H9 (cell line): ENCODE data around the gene GPR87. TPM values are rescaled to one million over a fixed set of nuclear protein-coding genes. Genes with fewer than 3 reads are reported as not detected.
A peak's percentile ranks its signal among the peaks of the same experiment; 100 is the strongest.

Source experiments
- DNase-seq: peaks from one replicate; pipeline ENCODE4 v3.0.0-alpha.2; 2017
- H2AFZ ChIP-seq: one replicate; pipeline ENCODE4 v1.6.1; 2013; ENCODE audit warnings: mild to moderate bottlenecking, low read length, control low read depth, moderate library complexity
- H2AK5ac ChIP-seq: 2 replicates; pipeline ENCODE4 v1.6.1; 2013; ENCODE audit warnings: low read length, control low read depth, mixed read lengths; ENCODE audit not compliant: insufficient read length
- H2BK120ac ChIP-seq: one replicate; pipeline ENCODE4 v1.6.1; 2013; ENCODE audit warnings: low read depth, mild to moderate bottlenecking, low read length, control low read depth, inconsistent platforms; ENCODE audit not compliant: poor library complexity, severe bottlenecking
- H2BK12ac ChIP-seq: 2 replicates; pipeline ENCODE4 v1.6.1; 2013; ENCODE audit warnings: low read length, control low read depth, mixed read lengths, low read depth; ENCODE audit not compliant: insufficient read length
- H2BK15ac ChIP-seq: 2 replicates; pipeline ENCODE4 v1.6.1; 2013; ENCODE audit warnings: low read depth, low read length, control low read depth
- H2BK20ac ChIP-seq: one replicate; pipeline ENCODE4 v1.6.1; 2013; ENCODE audit warnings: low read depth, mild to moderate bottlenecking, low read length, control low read depth, inconsistent platforms; ENCODE audit not compliant: poor library complexity, severe bottlenecking
- H2BK5ac ChIP-seq: 2 replicates; pipeline ENCODE4 v1.6.1; 2013; ENCODE audit warnings: low read length, control low read depth, mixed read lengths; ENCODE audit not compliant: insufficient read length
- H3K14ac ChIP-seq: 2 replicates; pipeline ENCODE4 v1.6.1; 2013; ENCODE audit warnings: low read length, control low read depth; ENCODE audit not compliant: insufficient read depth
- H3K18ac ChIP-seq: 2 replicates; pipeline ENCODE4 v1.6.1; 2013; ENCODE audit warnings: low read depth, mild to moderate bottlenecking, mixed read lengths, low read length, control low read depth; ENCODE audit not compliant: insufficient read length
- H3K23ac ChIP-seq: 2 replicates; pipeline ENCODE4 v1.6.1; 2013; ENCODE audit warnings: low read length, control low read depth, mixed read lengths, low read depth; ENCODE audit not compliant: insufficient read length
- H3K23me2 ChIP-seq: 2 replicates; pipeline ENCODE4 v1.6.1; 2013; ENCODE audit warnings: low read depth, mild to moderate bottlenecking, mixed read lengths, low read length, control low read depth; ENCODE audit not compliant: insufficient read length, poor library complexity, severe bottlenecking
- H3K27ac ChIP-seq: 2 replicates; pipeline ENCODE4 v1.5.1; 2013; ENCODE audit warnings: low read length, control low read depth, mixed read lengths, low read depth; ENCODE audit not compliant: insufficient read length
- H3K27me3 ChIP-seq: 2 replicates; pipeline ENCODE4 v1.6.1; 2013; ENCODE audit warnings: low read length, control low read depth, inconsistent platforms; ENCODE audit not compliant: insufficient read depth
- H3K4ac ChIP-seq: 2 replicates; pipeline ENCODE4 v1.6.1; 2013; ENCODE audit warnings: low read depth, mild to moderate bottlenecking, control low read depth, inconsistent platforms, low read length, moderate library complexity
- H3K4me1 ChIP-seq: 2 replicates; pipeline ENCODE4 v1.6.1; 2013; ENCODE audit warnings: low read length, control low read depth, inconsistent platforms; ENCODE audit not compliant: insufficient read depth
- H3K4me2 ChIP-seq: 2 replicates; pipeline ENCODE4 v1.6.1; 2013; ENCODE audit warnings: low read length, control low read depth, mixed read lengths; ENCODE audit not compliant: insufficient read length, insufficient read depth
- H3K56ac ChIP-seq: 2 replicates; pipeline ENCODE4 v1.6.1; 2013; ENCODE audit warnings: low read depth, mild to moderate bottlenecking, mixed read lengths, low read length, control low read depth; ENCODE audit not compliant: insufficient read length
- H3K79me1 ChIP-seq: 2 replicates; pipeline ENCODE4 v1.6.1; 2013; ENCODE audit warnings: low read depth, mild to moderate bottlenecking, moderate library complexity, low read length, control low read depth, inconsistent platforms; ENCODE audit not compliant: insufficient read depth, poor library complexity, severe bottlenecking
- H3K79me2 ChIP-seq: 2 replicates; pipeline ENCODE4 v1.6.1; 2013; ENCODE audit warnings: low read length, control low read depth, inconsistent platforms; ENCODE audit not compliant: insufficient read depth
- H3K9ac ChIP-seq: 2 replicates; pipeline ENCODE4 v1.6.1; 2013; ENCODE audit warnings: low read length, control low read depth, mixed read lengths; ENCODE audit not compliant: insufficient read length; ENCODE audit errors: extremely low read depth
- H3K9me3 ChIP-seq: one replicate; pipeline ENCODE4 v1.6.1; 2013; ENCODE audit warnings: low read depth, low read length, inconsistent platforms; ENCODE audit not compliant: control insufficient read depth
- H3T11ph ChIP-seq: one replicate; pipeline ENCODE4 v1.6.1; 2013; ENCODE audit warnings: mild to moderate bottlenecking, low read length, control low read depth, inconsistent platforms
- H4K20me1 ChIP-seq: one replicate; pipeline ENCODE4 v1.6.1; 2013; ENCODE audit not compliant: control insufficient read depth, insufficient read length, insufficient read depth
- H4K5ac ChIP-seq: 2 replicates; pipeline ENCODE4 v1.6.1; 2013; ENCODE audit warnings: low read depth, mild to moderate bottlenecking, mixed read lengths, low read length, control low read depth; ENCODE audit not compliant: insufficient read length
- H4K8ac ChIP-seq: replicated peaks from 2 replicates; pipeline ENCODE4 v1.6.1; 2013; ENCODE audit warnings: low read length, control low read depth, mixed read lengths, low read depth; ENCODE audit not compliant: insufficient read length
- H4K91ac ChIP-seq: 2 replicates; pipeline ENCODE4 v1.6.1; 2013; ENCODE audit warnings: low read depth, mild to moderate bottlenecking, moderate library complexity, mixed read lengths, low read length, control low read depth; ENCODE audit not compliant: insufficient read length
- H3K27ac Mint-ChIP-seq, 3 experiments: 2 replicates in 2 of 3; 3 replicates in 1 of 3; pipeline ENCODE4 v1.8.0; 2020 to 2021; ENCODE audit warnings: mixed read lengths in 3 of 3, mild to moderate bottlenecking in 1 of 3, moderate library complexity in 1 of 3
- H3K27me3 Mint-ChIP-seq: 2 replicates; pipeline ENCODE4 v1.8.0; 2021; ENCODE audit warnings: low read depth, mild to moderate bottlenecking, moderate library complexity, mixed read lengths
- H3K36me3 Mint-ChIP-seq, 3 experiments: 2 replicates in 2 of 3; 3 replicates in 1 of 3; pipeline ENCODE4 v1.8.0; 2020 to 2021; ENCODE audit warnings: low read depth in 3 of 3, mixed read lengths in 3 of 3; ENCODE audit not compliant: insufficient read depth in 1 of 3
- H3K4me1 Mint-ChIP-seq, 2 experiments: 2 replicates each; pipeline ENCODE4 v1.8.0; 2020; ENCODE audit warnings: mixed read lengths in 2 of 2
- H3K4me3 Mint-ChIP-seq, 2 experiments: 2 replicates in 1 of 2; 3 replicates in 1 of 2; pipeline ENCODE4 v1.8.0; 2020 to 2021; ENCODE audit warnings: mild to moderate bottlenecking in 2 of 2, mixed read lengths in 2 of 2, moderate library complexity in 1 of 2
- H3K9me3 Mint-ChIP-seq, 2 experiments: 2 replicates in 1 of 2; 3 replicates in 1 of 2; pipeline ENCODE4 v1.8.0; 2020; ENCODE audit warnings: mild to moderate bottlenecking in 2 of 2, mixed read lengths in 2 of 2, moderate library complexity in 1 of 2
- CTCF ChIP-seq: fragments of 200-600 bp; sonication (generic); conservative IDR thresholded peaks from 3 replicates; pipeline ENCODE4 v1.8.0; 2021; ENCODE audit warnings: antibody characterized with exemption, mild to moderate bottlenecking
- WGBS: extraction: QIAGEN DNeasy Blood & Tissue Kit; methylation state at CpG from one replicate; pipeline ENCODE4 v1.1.7; 2013; ENCODE audit warnings: missing lambda C conversion rate, low lambda C conversion rate, mixed read lengths; ENCODE audit not compliant: insufficient read length; ENCODE audit errors: extremely low coverage; 5-methylcytosine and 5-hydroxymethylcytosine counted together
- total RNA-seq: library from RNA; stranded (reverse); gene quantifications from 2 replicates; pipeline ENCODE4 v1.2.1, GENCODE V29; 2021

GPR87 gene
- total RNA-seq, 1 experiment from 2014 or later, result 0.33 TPM

GRCh38 chr3:151290673-151291072 is 25.9 kb downstream of the GPR87 start:
- DNase-seq, result no peak
- Mint-ChIP-seq H3K27me3 (no peaks in the 10 kb centered on the region), H3K27ac (no peak overlapping the region), H3K36me3 (no peaks in the 10 kb centered on the region), H3K4me3 (no peak overlapping the region), H3K4me1 (peaks cover 4 to 5% of the 10 kb centered on the region in 2 experiments), H3K9me3 (no peaks in the 10 kb centered on the region)
- Histone ChIP-seq H4K20me1 (no peaks in the 10 kb centered on the region), H2BK5ac (no peak overlapping the region), H3K23ac (no peak overlapping the region), H2BK20ac (no peak overlapping the region), H4K91ac (no peak overlapping the region), H2BK15ac (no peak overlapping the region), H3K23me2 (no peaks in the 10 kb centered on the region), H4K5ac (no peak overlapping the region), H3K4me2 (no peak overlapping the region), H2AFZ (no peak overlapping the region), H3K79me2 (no peaks in the 10 kb centered on the region), H2AK5ac (no peak overlapping the region), H3K27ac (no peak overlapping the region), H3T11ph (no peak overlapping the region), H4K8ac (no peak overlapping the region), H3K4me1 (no peaks in the 10 kb centered on the region), H3K9me3 (no peaks in the 10 kb centered on the region), H3K18ac (no peak overlapping the region), H3K27me3 (no peaks in the 10 kb centered on the region), H2BK12ac (no peak overlapping the region), H3K4ac (no peak overlapping the region), H3K14ac (no peak overlapping the region), H3K56ac (no peak overlapping the region), H3K79me1 (no peaks in the 10 kb centered on the region), H3K9ac (no peak overlapping the region), H2BK120ac (no peak overlapping the region)
- no CpG with 5 or more reads among the region's 3 CpGs for WGBS
- TF ChIP-seq CTCF, result peak; percentile 56; the same call in 2 of the 3 replicates
